Mesothelial cell of epicardium (in vitro differentiated cells): ENCODE results near the gene DUS1L. TPM values are rescaled to one million over a fixed set of nuclear protein-coding genes. Genes with fewer than 3 reads are reported as not detected.

Experiments
- DNase-seq, 2 experiments: peaks; one replicate each; pipeline ENCODE4 v3.0.0; 2021; ENCODE audit warnings: low spot score in 2 of 2; ENCODE audit not compliant: unreplicated experiment in 2 of 2
- H3K27ac Mint-ChIP-seq: 2 replicates; pipeline ENCODE4 v1.8.0; 2021; ENCODE audit warnings: mixed read lengths
- H3K27me3 Mint-ChIP-seq: 2 replicates; pipeline ENCODE4 v1.8.0; 2021; ENCODE audit warnings: low read depth, mixed read lengths
- H3K36me3 Mint-ChIP-seq: 2 replicates; pipeline ENCODE4 v1.8.0; 2021; ENCODE audit warnings: mixed read lengths
- H3K4me1 Mint-ChIP-seq: 2 replicates; pipeline ENCODE4 v1.8.0; 2021; ENCODE audit warnings: mixed read lengths
- H3K4me3 Mint-ChIP-seq: 2 replicates; pipeline ENCODE4 v1.8.0; 2021; ENCODE audit warnings: mild to moderate bottlenecking, moderate library complexity, mixed read lengths
- H3K9me3 Mint-ChIP-seq: 2 replicates; pipeline ENCODE4 v1.8.0; 2021; ENCODE audit warnings: mixed read lengths
- total RNA-seq: library from RNA; stranded (reverse); gene quantifications from 3 replicates; pipeline ENCODE4 v1.2.1, GENCODE V29; 2021
- TF ChIP-seq, protein P1 (sequence below): fragments of 200-600 bp; sonication (generic); IDR thresholded peaks from one replicate; pipeline ENCODE4 v1.5.0; 2021; ENCODE audit warnings: antibody characterized with exemption; ENCODE audit not compliant: unreplicated experiment

The DUS1L gene
- total RNA-seq, 1 donor from 2014 or later = 94.9 TPM

GRCh38 chr17:82012261-82012639 is 53.4 kb downstream of the DUS1L start:
- DNase-seq = no peak
- no peaks in the 10 kb centered on the region for H3K36me3 Mint-ChIP-seq
- H3K9me3 Mint-ChIP-seq = no peaks in the 10 kb centered on the region
- H3K4me3 Mint-ChIP-seq = no peak overlapping the region
- no peaks in the 10 kb centered on the region for H3K27me3 Mint-ChIP-seq
- H3K4me1 Mint-ChIP-seq = peaks cover 4% of the 10 kb centered on the region
- TF ChIP-seq, protein P1, sequence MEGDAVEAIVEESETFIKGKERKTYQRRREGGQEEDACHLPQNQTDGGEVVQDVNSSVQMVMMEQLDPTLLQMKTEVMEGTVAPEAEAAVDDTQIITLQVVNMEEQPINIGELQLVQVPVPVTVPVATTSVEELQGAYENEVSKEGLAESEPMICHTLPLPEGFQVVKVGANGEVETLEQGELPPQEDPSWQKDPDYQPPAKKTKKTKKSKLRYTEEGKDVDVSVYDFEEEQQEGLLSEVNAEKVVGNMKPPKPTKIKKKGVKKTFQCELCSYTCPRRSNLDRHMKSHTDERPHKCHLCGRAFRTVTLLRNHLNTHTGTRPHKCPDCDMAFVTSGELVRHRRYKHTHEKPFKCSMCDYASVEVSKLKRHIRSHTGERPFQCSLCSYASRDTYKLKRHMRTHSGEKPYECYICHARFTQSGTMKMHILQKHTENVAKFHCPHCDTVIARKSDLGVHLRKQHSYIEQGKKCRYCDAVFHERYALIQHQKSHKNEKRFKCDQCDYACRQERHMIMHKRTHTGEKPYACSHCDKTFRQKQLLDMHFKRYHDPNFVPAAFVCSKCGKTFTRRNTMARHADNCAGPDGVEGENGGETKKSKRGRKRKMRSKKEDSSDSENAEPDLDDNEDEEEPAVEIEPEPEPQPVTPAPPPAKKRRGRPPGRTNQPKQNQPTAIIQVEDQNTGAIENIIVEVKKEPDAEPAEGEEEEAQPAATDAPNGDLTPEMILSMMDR = no peak
- H3K27ac Mint-ChIP-seq = no peak overlapping the region

- Mint-ChIP-seq H3K9me3 (no peaks in the 10 kb centered on the region), H3K27me3 (no peaks in the 10 kb centered on the region), H3K36me3 (no peaks in the 10 kb centered on the region)
Observed at GRCh38 chr17:82011617-82012187, 53.9 kb downstream of the DUS1L start.

DNA sequence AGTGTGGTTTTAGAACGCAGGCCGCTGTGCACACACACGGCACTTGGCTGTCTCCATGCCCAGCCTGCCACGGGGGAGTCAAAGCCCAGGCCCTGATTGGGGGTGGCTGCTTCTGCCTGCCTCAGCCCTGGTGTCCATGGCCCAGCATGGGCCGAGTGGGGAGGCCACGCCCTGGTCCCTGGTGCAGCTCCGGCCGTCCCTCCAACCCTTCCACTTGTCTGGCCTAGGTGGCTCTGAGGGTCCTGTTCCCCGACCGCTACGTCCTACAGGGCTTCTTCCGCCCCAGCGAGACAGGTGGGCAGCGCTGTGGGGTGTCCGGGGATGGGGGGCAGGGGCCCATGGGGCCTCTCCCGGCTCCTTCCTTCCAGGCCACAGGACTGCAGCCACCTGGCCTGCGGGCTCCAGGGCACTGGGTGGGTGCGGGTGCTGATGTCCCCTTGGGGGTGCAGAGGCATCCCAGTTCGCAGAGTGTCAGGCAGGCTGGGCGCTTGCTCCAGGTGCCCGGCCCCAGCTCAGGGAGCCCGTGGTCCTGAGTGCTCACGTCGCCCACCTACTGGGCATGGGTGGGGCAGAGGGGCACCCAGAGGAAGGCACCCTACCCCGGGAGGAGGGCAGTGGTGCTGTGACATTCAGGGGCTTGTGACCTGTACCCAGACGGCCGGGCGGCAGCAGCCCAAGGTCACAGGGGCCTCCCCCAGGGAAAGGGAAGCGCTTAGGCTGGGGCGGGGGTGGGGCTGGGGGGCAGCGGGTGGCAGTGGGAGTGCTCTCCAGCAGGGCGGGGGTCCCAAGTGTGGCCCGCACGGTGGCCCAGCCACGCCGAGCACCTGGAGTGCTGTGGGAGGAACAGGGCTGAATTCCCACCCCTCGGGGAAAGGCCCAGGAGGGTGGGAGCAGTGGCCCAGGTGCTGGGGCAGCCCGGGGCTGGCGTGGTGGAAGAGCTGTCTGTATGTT is 54.8 kb downstream of the DUS1L start:
- H3K36me3 Mint-ChIP-seq = no peaks in the 10 kb centered on the region
- no peak overlapping the region for H3K27ac Mint-ChIP-seq
- H3K9me3 Mint-ChIP-seq = no peaks in the 10 kb centered on the region
- TF ChIP-seq, protein P1 = no peak
- H3K4me1 Mint-ChIP-seq = peaks cover 12% of the 10 kb centered on the region
- H3K4me3 Mint-ChIP-seq = no peak overlapping the region
- H3K27me3 Mint-ChIP-seq = no peaks in the 10 kb centered on the region
- no peak for DNase-seq

More at GRCh38 chr17:82011617-82012187, 53.9 kb downstream of the DUS1L start:
- no peak overlapping the region for H3K27ac Mint-ChIP-seq
- no peak overlapping the region for H3K4me3 Mint-ChIP-seq
- peaks cover 4% of the 10 kb centered on the region for H3K4me1 Mint-ChIP-seq
- TF ChIP-seq, protein P1 = no peak
- DNase-seq = no peak

DNA sequence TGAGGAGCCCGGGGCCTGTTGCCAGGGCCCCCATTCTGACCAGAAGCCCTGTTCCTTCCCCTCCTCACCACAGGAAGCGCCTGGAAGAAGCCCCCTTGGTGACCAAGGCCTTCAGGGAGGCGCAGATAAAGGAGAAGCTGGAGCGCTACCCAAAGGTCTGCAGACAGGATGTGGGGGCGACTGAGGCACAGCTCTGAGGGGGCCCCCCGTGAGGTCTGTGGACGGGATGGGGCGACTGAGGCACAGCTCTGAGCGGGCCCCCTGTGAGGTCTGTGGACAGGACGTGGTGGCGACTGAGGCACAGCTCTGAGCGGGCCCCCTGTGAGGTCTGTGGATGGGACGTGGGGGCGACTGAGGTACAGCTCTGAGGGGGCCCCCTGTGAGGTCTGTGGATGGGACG is 56.2 kb downstream of the DUS1L start:
- Mint-ChIP-seq H3K4me3 (no peak overlapping the region), H3K4me1 (peaks cover 12% of the 10 kb centered on the region), H3K27me3 (no peaks in the 10 kb centered on the region), H3K9me3 (no peaks in the 10 kb centered on the region), H3K27ac (no peak overlapping the region), H3K36me3 (no peaks in the 10 kb centered on the region)
- TF ChIP-seq, protein P1 = no peak
- DNase-seq = no peak

DNA sequence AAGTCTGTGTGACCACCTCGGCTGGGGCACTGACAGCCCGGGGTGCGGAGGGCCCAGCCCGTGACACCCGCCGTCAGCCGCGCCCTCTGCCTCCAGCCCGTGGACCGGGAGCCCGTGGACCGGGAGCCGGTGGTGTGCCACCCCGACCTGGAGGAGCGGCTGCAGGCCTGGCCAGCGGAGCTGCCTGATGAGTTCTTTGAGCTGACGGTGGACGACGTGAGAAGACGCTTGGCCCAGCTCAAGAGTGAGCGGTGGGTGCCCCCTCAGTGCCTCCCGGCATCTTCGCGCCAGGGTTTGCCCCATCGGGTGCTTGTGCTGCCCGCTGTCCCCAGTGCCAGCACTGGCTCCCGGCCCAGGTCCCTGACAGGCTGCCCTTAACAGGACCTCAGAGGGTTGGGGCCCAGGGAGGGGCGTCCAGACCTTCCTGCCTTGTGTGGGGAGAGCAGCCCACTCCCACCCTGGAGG is 56.6 kb downstream of the DUS1L start:
- Mint-ChIP-seq H3K27me3 (no peaks in the 10 kb centered on the region), H3K9me3 (no peaks in the 10 kb centered on the region), H3K36me3 (no peaks in the 10 kb centered on the region), H3K4me1 (peaks cover 13% of the 10 kb centered on the region), H3K4me3 (no peak overlapping the region), H3K27ac (no peak overlapping the region)
- no peak for DNase-seq
- TF ChIP-seq, protein P1 = no peak
